Measurements from ENCODE around the gene CCDC112.

DNA sequence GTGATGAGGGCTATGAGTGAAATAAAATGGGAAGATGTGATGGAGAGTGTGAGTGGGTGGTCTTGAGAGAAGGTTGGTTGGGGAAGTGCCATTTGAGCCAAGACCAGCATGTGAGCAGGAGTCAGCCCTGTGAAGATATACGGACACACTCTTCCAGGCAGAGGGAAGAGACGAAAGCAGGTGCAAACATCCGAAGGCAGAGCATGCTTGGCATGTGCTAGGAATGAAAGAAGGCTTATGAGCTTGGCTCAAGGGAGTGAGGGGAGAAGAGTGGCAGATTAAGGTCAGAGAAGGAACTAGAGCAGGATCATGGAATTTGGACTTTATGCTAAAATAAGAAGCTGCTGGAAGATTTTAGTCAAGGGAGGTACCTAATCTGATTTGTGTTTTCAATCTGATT lies 23.6 kb upstream of the CCDC112 start:
- TF ChIP-seq POLR2AphosphoS5 (IDR thresholded peaks at IDR 0.05; ENCODE audit: borderline replicate concordance, low read depth, low read length) (no peak), EZH2 (IDR thresholded peaks at IDR 0.05) (no peak)
